Endothelial cell of umbilical vein (primary cell): Measurements from ENCODE around the gene ARHGAP15.

Source experiments
- CTCF ChIP-seq, 2 donors: IDR thresholded peaks; 1 replicate in 1 of 2; 2 replicates in 1 of 2; pipeline ENCODE4 v1.5.1; 2011; ENCODE audit warnings: low read length in 2 of 2, mild to moderate bottlenecking in 2 of 2, moderate library complexity in 2 of 2, control low read depth in 1 of 2, inconsistent platforms in 1 of 2, low read depth in 1 of 2; ENCODE audit not compliant: insufficient read depth in 1 of 2; ENCODE audit errors: extremely low read depth in 1 of 2
- POLR2A ChIP-seq: IDR thresholded peaks from 2 replicates; pipeline ENCODE4 v1.6.1; 2012; ENCODE audit warnings: low read depth, mild to moderate bottlenecking, control low read depth, low read length
- POLR2AphosphoS5 ChIP-seq: IDR thresholded peaks from 2 replicates; pipeline ENCODE4 v1.6.1; 2012; ENCODE audit warnings: low read depth, mild to moderate bottlenecking, control low read depth, low read length, moderate library complexity; ENCODE audit not compliant: insufficient read depth

GRCh38 chr2:143762176-143762928, 633.1 kb downstream of the ARHGAP15 start:
- TF ChIP-seq POLR2AphosphoS5, result no peak
- no peak for TF ChIP-seq CTCF (IDR thresholded peaks at IDR 0.05; ENCODE audit: extremely low read depth in 1 of 2, insufficient read depth in 1 of 2, low read depth in 1 of 2, low read length in 2 of 2)
- TF ChIP-seq POLR2A, result no peak
